C4-2B (cell line): ENCODE results near the gene KCNQ1.

Experiments used
- CTCF ChIP-seq: fragments of 450-650 bp; conservative IDR thresholded peaks from 2 replicates; pipeline ENCODE4 v1.5.1; 2017; ENCODE audit warnings: mild to moderate bottlenecking
- ZFX ChIP-seq: fragments of 450-650 bp; IDR thresholded peaks from 2 replicates; pipeline ENCODE4 v1.6.1; 2017

DNA sequence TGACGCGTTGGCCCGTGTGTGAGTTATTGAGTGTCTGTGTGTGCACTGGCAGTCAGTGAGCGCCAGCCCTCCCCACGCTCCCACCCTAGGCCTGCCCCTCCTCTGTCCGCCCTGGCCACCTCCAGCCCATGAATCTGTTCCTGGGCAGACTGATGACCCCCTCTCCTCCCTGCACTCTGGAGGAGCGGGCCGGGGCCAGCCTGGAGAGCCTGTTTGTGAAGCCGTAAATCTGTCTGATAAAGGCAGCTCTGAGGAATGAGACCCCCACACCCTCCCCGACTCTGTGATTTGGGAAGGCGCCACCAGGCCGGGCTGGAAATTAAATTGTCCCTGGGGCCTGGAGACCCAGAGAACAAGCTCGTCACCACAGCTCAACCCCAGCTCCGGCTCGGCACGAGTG is 35.7 kb upstream of the KCNQ1 start:
- no peak for TF ChIP-seq CTCF
- no peak for TF ChIP-seq ZFX
